ENCODE measurements around the gene C18orf63. TPM values are rescaled to one million over a fixed set of nuclear protein-coding genes. Genes with fewer than 3 reads are reported as not detected.

C18orf63 gene
- total and polyA plus RNA-seq, 3 donors from 2014 or later = 9.8 to 22.1 (median 13.7) TPM

DNA sequence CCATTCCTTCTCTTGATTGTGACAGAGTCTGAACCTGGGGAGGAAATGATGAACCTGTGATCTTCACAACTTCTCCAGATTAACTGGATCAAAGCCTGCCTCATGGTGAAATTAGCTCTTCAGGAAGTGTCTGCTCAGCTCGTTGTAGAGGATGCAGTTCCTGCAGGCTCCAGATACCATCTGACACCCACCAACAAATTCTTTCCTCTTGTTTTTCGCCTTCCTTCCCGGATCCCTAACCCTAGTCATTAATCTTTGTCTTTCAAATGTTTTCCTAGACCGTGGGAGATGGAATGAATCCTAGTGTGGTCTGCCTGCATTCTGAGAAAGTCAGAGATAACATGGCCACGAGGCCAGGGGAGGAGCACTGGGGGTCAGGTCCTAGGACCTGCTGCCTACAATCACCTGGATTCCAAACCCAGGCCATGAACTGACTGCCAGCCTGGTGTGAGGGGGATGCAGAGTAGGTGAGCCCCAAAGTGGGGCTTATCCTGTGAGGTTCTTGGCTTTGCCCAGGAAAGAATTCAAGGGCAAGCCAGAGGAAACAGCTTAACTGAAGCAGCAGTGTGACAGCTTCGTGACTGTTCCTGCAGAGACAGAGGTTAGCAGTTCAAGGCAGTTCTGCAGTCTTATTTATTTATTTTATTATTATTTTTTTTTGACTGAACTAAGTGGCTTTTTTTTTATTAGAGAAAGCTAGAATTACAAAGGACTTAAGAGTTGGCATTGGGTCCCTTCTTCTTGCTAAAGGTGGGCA is 73.7 kb downstream of the C18orf63 start:
- Histone ChIP-seq H3K27ac (no peak overlapping the region), H3K36me3 (ENCODE audit: low read depth, missing control alignments) (no peaks in the 10 kb centered on the region), H3K4me3 (no peak overlapping the region), H3K9me3 (no peaks in the 10 kb centered on the region), H3K27me3 (no peaks in the 10 kb centered on the region), H3K4me1 (no peaks in the 10 kb centered on the region)
- no peak for DNase-seq
- intact Hi-C loops (cut with DNase I; ENCODE audit: low total_unique reads) = no loop called here
- TF ChIP-seq, protein P1, sequence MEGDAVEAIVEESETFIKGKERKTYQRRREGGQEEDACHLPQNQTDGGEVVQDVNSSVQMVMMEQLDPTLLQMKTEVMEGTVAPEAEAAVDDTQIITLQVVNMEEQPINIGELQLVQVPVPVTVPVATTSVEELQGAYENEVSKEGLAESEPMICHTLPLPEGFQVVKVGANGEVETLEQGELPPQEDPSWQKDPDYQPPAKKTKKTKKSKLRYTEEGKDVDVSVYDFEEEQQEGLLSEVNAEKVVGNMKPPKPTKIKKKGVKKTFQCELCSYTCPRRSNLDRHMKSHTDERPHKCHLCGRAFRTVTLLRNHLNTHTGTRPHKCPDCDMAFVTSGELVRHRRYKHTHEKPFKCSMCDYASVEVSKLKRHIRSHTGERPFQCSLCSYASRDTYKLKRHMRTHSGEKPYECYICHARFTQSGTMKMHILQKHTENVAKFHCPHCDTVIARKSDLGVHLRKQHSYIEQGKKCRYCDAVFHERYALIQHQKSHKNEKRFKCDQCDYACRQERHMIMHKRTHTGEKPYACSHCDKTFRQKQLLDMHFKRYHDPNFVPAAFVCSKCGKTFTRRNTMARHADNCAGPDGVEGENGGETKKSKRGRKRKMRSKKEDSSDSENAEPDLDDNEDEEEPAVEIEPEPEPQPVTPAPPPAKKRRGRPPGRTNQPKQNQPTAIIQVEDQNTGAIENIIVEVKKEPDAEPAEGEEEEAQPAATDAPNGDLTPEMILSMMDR (IDR thresholded peaks at IDR 0.05) = no peak
- TF ChIP-seq POLR2A (IDR thresholded peaks at IDR 0.05) = no peak
- WGBS, 2 donors = 52 to 73% methylated on average over 5 to 6 of the region's 6 CpGs

DNA sequence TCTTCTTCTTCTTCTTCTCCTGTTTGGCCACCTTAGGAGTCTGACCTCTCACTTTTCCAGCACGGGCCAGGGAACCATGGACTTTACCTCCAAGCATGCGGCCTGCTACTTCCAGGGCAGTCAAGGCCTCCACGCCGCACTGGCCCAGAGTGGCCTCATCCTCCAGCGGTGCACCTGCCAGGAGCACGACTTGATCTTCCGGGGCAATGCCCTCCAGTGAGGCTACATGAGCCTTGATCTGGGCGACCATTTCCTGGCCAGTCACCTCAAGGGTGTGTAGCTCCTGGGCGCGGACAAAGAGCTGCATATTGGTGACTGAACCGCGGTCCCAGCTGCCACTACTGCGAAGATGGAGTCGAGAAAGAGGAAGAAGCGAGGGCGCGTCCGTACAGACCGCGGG is 74.4 kb downstream of the C18orf63 start:
- Histone ChIP-seq H3K4me3 (no peak overlapping the region), H3K27ac (no peak overlapping the region), H3K9me3 (no peaks in the 10 kb centered on the region), H3K27me3 (no peaks in the 10 kb centered on the region), H3K36me3 (ENCODE audit: low read depth, missing control alignments) (no peaks in the 10 kb centered on the region), H3K4me1 (no peaks in the 10 kb centered on the region)
- intact Hi-C loops (cut with DNase I; ENCODE audit: low total_unique reads) = no loop called here
- WGBS, 2 donors = 86 to 95% methylated on average over 18 to 20 of the region's 20 CpGs
- no peak for DNase-seq
- TF ChIP-seq, protein P1 (IDR thresholded peaks at IDR 0.05) = no peak
- TF ChIP-seq POLR2A (IDR thresholded peaks at IDR 0.05) = no peak

DNA sequence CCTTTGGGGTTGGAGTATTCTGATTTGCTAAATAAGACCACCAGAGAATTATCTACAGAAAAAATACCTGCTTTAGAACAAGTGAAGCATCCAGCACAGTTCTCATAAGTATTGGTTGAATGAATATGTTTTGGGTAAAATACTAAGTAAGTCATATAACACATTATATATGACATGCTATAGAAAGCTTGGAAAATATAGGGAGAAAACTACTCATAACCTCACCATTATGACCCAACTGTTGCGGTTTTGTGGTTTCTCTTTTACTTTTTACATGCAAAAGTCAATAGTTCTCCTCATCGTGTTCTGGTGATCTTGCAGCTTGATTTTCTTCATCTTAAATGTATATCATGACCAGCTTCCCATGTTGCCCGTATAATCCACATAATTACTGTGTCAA is 75.3 kb downstream of the C18orf63 start:
- H3K4me1 ChIP-seq = no peaks in the 10 kb centered on the region
- TF ChIP-seq, protein P1 (IDR thresholded peaks at IDR 0.05) = no peak
- no peak for TF ChIP-seq POLR2A (IDR thresholded peaks at IDR 0.05)
- no peak overlapping the region for H3K27ac ChIP-seq
- no peaks in the 10 kb centered on the region for H3K36me3 ChIP-seq (ENCODE audit: low read depth, missing control alignments)
- no peaks in the 10 kb centered on the region for H3K27me3 ChIP-seq
- no peaks in the 10 kb centered on the region for H3K9me3 ChIP-seq
- no peak overlapping the region for H3K4me3 ChIP-seq
- 90% methylated on average over 3 of the region's 3 CpGs for WGBS, 2 donors
- DNase-seq = no peak
- intact Hi-C loops (cut with DNase I; ENCODE audit: low total_unique reads) = no loop called here

- intact Hi-C loops (cut with DNase I; ENCODE audit: low total_unique reads) = no loop called here
- TF ChIP-seq, protein P1 (IDR thresholded peaks at IDR 0.05) = no peak
- TF ChIP-seq POLR2A (IDR thresholded peaks at IDR 0.05) = no peak
- Histone ChIP-seq H3K9me3 (no peaks in the 10 kb centered on the region), H3K27ac (no peak overlapping the region), H3K4me3 (no peak overlapping the region), H3K4me1 (peaks cover 5% of the 10 kb centered on the region), H3K27me3 (no peaks in the 10 kb centered on the region), H3K36me3 (ENCODE audit: low read depth, missing control alignments) (no peaks in the 10 kb centered on the region)
- no peak for DNase-seq
- WGBS, 2 donors = 91 to 96% methylated on average over 4 of the region's 4 CpGs
These were observed 76.7 kb downstream of the C18orf63 start for GRCh38 chr18:74392323-74392722.

- 94 to 96% methylated on average over 7 of the region's 7 CpGs for WGBS, 2 donors
- intact Hi-C loops (cut with DNase I; ENCODE audit: low total_unique reads) = no loop called here
- Histone ChIP-seq H3K9me3 (no peaks in the 10 kb centered on the region), H3K36me3 (ENCODE audit: low read depth, missing control alignments) (no peaks in the 10 kb centered on the region), H3K4me3 (no peak overlapping the region), H3K4me1 (peaks cover 5% of the 10 kb centered on the region), H3K27me3 (no peaks in the 10 kb centered on the region), H3K27ac (no peak overlapping the region)
- no peak for TF ChIP-seq POLR2A (IDR thresholded peaks at IDR 0.05)
- TF ChIP-seq, protein P1 (IDR thresholded peaks at IDR 0.05) = no peak
- DNase-seq = no peak
These were observed 79.4 kb downstream of the C18orf63 start for GRCh38 chr18:74395006-74395405.
